GM19468 (cell line): ENCODE results near the gene ACAP1.

ENCODE experiments used
- ATAC-seq: cut with Tn5 transposase; IDR thresholded peaks from one replicate; pipeline ENCODE4 v1.9.1; 2021; ENCODE audit warnings: mild to moderate bottlenecking, moderate library complexity, moderate number of reproducible peaks; ENCODE audit not compliant: unreplicated experiment; ENCODE audit errors: extremely low read depth

The ACAP1 gene

DNA sequence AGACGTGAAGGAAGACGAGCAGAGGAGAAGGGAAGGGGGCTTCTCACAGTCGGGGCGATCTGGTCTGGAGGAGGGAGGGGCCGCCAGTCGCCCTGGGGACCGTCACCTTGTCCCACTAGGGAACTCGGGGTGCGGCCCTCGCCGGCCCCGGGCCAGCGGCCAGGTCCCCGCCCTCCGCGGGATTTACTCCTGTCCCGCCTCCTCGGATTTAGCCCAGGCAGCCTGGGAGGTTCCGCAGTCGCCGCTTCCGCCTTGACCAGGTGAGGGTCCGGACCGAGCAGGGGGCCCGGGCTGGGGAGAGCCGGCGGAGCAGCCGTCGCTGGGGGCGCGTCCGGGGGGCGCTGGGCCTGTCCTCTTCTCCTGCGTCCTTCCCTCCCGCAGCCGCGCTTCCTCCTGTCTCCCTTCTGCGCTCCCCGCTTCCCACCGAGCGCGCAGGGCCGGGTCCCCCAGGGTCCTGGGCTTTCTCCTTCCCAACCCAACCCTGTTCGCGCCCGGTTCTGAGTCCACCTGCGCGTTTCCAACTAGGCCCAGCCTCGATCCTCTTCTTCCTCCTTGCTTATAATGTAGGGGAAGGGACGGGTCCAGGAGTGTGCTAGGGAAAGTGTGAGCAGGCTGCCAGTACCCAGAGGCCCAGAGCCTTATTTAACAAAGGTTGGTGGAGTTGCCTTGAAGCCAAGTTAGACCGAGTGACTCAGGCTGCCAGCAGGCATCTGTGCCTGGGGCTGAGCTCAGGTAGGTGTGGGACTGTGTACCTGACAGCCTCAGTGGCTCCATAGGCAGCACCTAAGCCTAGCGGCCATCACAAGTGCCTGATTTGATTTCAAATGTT is 44.7 kb downstream of the ACAP1 start, which contains the start of gene TNK1:
Gene TNK1, plus strand, starts transcription at position 235 of the 829 bp plus-strand sequence. CDS start 1,838 bp downstream, outside the sequence.
- ATAC-seq = no peak

DNA sequence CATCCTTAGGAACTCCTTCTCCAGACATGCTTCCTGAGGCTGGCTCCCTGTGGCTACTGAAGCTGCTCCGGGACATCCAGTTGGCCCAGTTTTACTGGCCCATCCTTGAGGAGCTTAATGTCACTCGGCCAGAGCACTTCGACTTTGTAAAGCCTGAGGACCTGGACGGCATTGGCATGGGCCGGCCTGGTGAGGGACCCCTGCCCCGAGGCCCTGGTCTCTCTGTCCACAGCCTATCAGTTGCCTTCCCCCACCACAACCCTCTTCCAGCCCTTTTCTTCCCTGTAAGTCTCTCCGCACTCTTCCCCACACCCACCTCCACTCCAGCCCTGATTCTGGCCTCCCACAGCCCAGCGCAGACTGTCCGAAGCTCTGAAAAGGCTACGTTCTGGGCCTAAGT is 46.6 kb downstream of the ACAP1 start:
- no peak for ATAC-seq

DNA sequence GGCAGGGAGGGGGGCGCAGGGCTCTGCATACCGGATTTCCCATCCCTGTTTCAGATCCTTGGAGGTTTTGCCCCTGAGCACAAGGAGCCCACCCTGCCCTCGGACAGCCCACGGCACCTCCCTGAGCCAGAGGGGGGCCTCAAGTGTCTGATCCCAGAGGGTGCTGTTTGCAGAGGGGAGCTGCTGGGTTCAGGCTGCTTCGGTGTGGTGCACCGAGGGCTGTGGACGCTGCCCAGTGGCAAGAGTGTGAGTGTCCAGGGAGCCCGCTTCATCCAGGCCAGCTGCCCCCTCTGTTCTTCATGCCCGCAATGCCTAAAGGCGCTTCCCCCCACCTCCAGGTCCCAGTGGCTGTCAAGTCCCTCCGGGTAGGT is 47.0 kb downstream of the ACAP1 start:
- ATAC-seq = no peak

DNA sequence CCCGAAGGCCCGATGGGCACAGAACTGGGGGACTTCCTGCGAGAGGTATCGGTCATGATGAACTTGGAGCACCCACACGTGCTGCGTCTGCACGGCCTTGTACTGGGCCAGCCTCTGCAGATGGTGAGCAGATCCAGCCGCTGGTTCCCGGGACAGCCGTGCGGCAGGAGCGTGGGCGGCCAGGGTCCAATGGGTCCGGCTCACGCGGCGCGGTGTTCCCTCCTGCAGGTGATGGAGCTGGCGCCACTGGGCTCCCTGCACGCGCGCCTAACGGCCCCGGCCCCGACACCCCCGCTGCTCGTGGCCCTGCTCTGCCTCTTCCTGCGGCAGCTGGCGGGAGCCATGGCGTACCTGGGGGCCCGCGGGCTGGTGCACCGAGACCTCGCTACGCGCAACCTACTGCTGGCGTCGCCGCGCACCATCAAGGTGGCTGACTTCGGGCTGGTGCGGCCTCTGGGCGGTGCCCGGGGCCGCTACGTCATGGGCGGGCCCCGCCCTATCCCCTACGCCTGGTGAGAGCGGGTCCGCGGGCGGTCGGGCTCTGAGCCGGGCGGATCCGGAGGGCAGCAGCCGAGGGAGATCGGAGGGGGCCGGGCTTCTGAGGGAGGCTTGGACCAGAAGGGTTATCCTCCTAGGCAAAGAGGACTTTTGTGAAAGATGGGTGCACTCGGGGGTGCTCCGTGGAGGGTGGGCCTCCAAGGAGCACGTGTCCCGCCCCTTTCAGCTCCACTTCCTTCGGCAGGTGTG is 47.6 kb downstream of the ACAP1 start:
- ATAC-seq = peak; percentile 44

GRCh38 chr17:7384489-7385081 is 48.3 kb downstream of the ACAP1 start:
- no peak for ATAC-seq

DNA sequence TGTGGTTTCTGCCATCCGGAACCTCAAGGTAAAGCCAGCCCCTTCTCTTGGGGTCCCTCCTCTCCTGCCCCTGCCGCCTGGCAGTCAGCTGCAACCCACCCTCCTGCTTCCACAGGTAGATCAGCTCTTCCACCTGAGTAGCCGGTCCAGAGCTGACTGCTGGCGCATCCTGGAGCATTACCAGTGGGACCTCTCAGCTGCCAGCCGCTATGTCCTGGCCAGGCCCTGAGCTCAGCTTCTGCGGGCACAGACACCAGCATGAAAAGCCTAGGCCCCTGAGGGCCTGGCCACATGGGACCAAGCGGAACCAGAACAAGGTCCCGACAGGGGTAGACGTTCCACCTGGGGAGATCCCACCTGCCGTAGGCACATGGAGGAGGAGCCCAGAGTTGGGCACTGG is 52.5 kb downstream of the ACAP1 start:
- ATAC-seq = no peak

DNA sequence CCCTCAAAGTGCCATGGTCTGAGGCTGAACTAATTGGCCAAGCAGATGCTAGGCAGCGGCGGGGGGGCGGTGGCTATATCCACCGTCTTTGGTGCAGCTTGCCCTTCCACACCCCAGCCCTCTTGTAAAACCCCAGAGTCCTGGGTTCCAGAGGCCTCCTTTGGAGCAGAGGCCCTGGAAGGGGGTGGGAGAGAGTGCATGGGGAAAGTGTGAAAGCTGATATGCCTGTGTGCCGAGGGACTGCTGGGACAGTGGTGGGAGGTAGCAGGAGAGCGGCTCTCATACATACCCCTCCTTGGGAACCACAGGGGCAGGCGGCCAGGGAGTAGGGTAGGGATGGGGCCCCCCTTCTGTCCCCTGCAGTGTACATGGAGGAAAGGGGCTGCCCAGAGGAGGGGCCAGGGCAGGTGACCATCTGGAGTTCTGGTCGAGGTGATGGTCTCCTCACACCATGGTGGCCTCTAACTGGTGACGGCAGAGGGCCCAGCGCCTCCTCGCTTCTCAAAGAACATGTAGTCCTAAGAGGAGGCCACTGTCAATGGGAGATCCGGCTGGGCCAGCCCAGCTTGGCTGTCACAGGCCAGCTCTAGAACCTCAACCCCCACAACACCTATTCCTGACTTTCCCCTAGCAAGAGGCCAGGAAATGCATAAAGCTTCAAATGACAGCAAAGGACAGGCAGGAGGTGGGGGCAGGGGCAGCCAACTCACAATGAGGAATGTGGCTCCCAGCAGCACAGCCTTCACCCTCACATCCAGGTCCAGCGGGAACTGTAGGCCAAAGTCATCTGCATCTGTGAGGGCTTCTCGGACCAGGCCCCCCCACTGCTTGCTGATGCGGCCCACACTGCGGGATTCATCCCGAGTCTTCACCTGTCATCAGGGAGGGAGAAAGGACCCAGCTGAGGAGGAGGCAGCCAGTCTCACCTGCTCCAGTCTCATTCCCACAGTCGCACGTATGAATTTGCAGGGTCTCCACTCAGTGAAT is 53.9 kb downstream of the ACAP1 start:
- ATAC-seq = no peak

DNA sequence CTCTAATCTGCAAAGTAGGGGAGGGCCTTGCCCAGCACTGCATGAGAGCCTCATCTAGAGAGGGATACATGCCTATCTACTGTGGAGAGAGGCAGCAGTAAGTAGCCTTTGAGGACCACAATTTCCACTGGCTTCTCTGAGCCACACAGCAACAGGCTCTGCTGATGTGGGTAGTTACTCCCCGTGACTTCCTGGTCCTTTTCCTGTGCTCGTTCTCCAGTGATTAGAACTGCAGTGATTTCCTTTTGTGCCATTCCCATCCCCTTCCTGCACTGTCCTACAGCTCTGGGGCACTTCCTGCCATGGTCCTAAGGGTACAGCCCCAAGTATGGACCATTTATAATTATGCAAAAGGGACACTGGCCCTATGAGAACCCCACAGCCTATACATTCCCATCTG is 55.0 kb downstream of the ACAP1 start:
- no peak for ATAC-seq

DNA sequence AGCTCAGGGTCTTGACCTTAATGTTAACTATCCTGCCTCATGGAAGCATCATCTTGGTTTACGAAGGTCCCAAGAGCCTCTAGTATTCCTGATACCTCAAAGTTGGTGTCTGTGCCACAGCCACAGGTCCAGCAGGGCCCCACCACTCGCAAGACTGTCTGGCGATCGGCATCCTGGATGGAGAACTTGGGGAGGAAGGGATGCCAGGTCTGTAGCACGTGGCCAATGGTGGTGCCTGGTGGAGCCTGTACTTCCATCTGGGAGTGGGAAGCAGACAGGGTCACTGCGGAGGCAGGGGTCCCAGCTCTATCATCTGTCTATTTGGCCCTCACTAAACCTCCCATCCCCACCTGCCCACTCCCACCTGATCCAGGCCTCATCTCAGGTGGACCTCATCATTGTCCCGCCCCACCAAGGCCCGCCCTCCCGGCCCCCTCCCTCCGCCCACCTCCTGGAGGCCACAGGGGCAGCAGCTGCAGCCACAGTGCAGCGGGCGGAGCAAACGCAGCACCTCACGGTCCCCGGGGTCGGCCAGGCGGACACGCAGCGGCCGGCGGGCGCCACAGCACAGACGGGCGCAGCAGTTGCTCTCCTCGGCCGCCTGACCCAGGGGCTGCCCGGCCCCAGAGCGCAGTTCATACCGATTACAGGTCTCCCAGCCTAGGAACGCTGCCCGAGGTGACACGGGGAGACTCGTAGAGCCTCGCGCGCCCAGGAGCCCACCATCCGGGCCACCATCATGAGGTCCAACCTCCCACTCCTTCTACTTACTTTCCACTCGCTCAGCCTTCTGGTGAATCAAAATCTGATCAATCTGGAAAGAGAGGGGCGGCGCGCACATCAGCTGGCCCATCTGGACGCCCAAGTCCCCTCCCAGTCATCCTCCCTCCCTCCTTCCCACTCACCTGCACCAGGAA is 56.6 kb downstream of the ACAP1 start:
- no peak for ATAC-seq

- ATAC-seq = peak; percentile 15
Observed at GRCh38 chr17:7393613-7394451, 57.5 kb downstream of the ACAP1 start.

DNA sequence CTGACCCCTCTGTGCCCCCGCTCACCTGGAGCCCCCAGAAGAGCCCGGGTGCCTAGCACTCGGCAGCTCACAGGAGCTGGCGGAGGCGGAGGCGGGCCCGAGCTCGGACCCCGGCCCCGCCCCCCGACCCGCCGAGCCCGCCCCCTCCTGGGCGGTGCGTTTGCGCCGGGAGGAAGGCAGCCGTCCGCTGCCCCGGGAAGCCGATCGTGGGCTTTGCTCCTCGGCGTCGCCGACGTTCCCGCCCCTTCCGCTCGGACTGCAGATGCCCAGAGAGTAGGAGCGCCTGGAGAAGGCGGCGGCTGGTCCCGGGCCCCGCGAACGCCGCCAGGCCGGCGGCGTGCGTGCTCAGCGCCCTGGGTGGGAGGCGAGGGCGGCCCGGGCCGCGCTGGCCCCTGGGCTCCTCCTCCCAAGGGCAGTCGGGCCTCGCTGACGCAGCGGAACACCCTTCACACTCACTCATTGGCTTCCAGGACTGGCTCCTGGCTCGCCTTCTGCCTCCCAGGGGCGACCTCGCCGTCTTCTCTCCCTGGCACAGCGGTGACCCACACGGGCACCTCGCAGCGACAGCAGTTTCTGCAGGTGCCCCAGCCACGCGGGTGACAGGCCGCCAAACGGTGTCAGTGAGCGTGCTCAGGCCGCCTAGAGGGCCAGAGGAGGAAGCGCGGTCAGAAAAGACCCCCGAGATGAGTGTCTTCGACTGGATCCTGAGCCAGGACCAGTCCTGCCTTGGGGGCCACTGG is 58.3 kb downstream of the ACAP1 start, which contains the start of gene PLSCR3:
Gene PLSCR3, minus strand, starts transcription at position 74 of the 740 bp plus-strand sequence. CDS start 415 bp downstream, outside the sequence.
- peak; percentile 33 for ATAC-seq

DNA sequence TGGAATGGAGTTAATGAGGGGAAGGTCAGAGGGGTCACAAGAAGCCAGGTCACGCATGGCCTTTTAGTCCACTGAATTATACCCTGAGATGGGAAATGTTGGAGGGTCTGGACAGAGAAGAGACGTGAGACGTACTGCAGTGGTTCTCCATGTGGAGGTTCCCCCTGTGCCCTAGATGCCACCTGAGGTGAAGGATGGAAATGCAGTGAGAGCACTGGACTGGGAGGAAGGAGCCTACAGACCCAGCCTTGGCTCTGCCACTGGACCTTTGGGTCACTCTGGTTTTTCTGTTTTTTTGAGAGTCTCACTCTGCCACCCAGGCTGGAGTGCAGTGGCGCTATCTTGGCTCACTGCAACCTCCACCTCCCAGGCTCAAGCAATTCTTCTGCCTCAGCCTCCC is 59.8 kb downstream of the ACAP1 start:
- no peak for ATAC-seq

- ATAC-seq = no peak
Observed at GRCh38 chr17:7398612-7399011, 62.3 kb downstream of the ACAP1 start.
